Endothelial cell of umbilical vein (primary cell): Measurements from ENCODE around the gene FEZF2.

Experiments used
- CTCF ChIP-seq, 2 donors: IDR thresholded peaks; 1 replicate in 1 of 2; 2 replicates in 1 of 2; pipeline ENCODE4 v1.5.1; 2011; ENCODE audit warnings: low read length in 2 of 2, mild to moderate bottlenecking in 2 of 2, moderate library complexity in 2 of 2, control low read depth in 1 of 2, inconsistent platforms in 1 of 2, low read depth in 1 of 2; ENCODE audit not compliant: insufficient read depth in 1 of 2; ENCODE audit errors: extremely low read depth in 1 of 2
- GATA2 ChIP-seq: IDR thresholded peaks from 2 replicates; pipeline ENCODE4 v1.7.0; 2011; ENCODE audit warnings: low read depth, mild to moderate bottlenecking, moderate library complexity, mixed read lengths, low read length; ENCODE audit not compliant: insufficient read length, insufficient read depth
- MYC ChIP-seq: IDR thresholded peaks from one replicate; pipeline ENCODE4 v1.6.1; 2011; ENCODE audit warnings: mild to moderate bottlenecking, low read depth, low read length
- POLR2A ChIP-seq: IDR thresholded peaks from 2 replicates; pipeline ENCODE4 v1.6.1; 2012; ENCODE audit warnings: low read depth, mild to moderate bottlenecking, control low read depth, low read length
- POLR2AphosphoS5 ChIP-seq: IDR thresholded peaks from 2 replicates; pipeline ENCODE4 v1.6.1; 2012; ENCODE audit warnings: low read depth, mild to moderate bottlenecking, control low read depth, low read length, moderate library complexity; ENCODE audit not compliant: insufficient read depth

GRCh38 chr3:62332835-62333244, 40.5 kb downstream of the FEZF2 start:
- no peak for TF ChIP-seq GATA2
- TF ChIP-seq MYC, result no peak
- TF ChIP-seq CTCF (IDR thresholded peaks at IDR 0.05; ENCODE audit: extremely low read depth in 1 of 2, insufficient read depth in 1 of 2, low read depth in 1 of 2, low read length in 2 of 2), result peak; percentile 24 to 40
- TF ChIP-seq POLR2A, result no peak
- no peak for TF ChIP-seq POLR2AphosphoS5
